IMR-90 (cell line): ENCODE measurements around the gene HS6ST3. TPM values are rescaled to one million over a fixed set of nuclear protein-coding genes. Genes with fewer than 3 reads are reported as not detected.

Experiments used
- ATAC-seq: fragments of 200-7000 bp; cut with Tn5 transposase; 2 replicates; pipeline ENCODE4 v1.9.1; 2020; ENCODE audit warnings: low read depth, mild to moderate bottlenecking, moderate library complexity
- BruUV-seq: library from RNA; stranded (reverse); fragments of 400-500 nt; replicated peaks from 2 replicates; lab custom pipeline; 2021; lab: Mats Ljungman, UMichigan
- CTCF ChIA-PET: fragments of 300-600 bp; formaldehyde crosslinking; extraction: SDS; loops from one replicate; lab custom pipeline; 2021; ENCODE audit warnings: antibody characterized with exemption; lab: Yijun Ruan, JAX
- POLR2A ChIA-PET: fragments of 300-600 bp; sonication (Branson Sonifier 250); formaldehyde crosslinking; loops from one replicate; lab custom pipeline; 2022; ENCODE audit warnings: antibody characterized with exemption; ENCODE audit not compliant: unreplicated experiment; lab: Charles Lee
- DNase-seq: peaks from one replicate; pipeline ENCODE4 v3.0.0; 2013
- H2AFZ ChIP-seq: replicated peaks from 2 replicates; pipeline ENCODE3; 2013; ENCODE audit warnings: low read length, mild to moderate bottlenecking; ENCODE audit not compliant: poor library complexity
- H2AK5ac ChIP-seq: 2 replicates; pipeline ENCODE4 v1.6.1; 2013; ENCODE audit warnings: low read depth, low read length, inconsistent platforms
- H2AK9ac ChIP-seq: replicated peaks from 2 replicates; pipeline ENCODE3; 2013; ENCODE audit warnings: mild to moderate bottlenecking, low read depth, low read length, moderate library complexity; ENCODE audit not compliant: poor library complexity
- H2BK120ac ChIP-seq: 2 replicates; pipeline ENCODE4 v1.6.1; 2013; ENCODE audit warnings: low read depth, low read length, inconsistent platforms
- H2BK15ac ChIP-seq: 3 replicates; pipeline ENCODE4 v1.6.1; 2013; ENCODE audit warnings: low read depth, low read length, inconsistent platforms
- H2BK20ac ChIP-seq: 2 replicates; pipeline ENCODE4 v1.6.1; 2013; ENCODE audit warnings: low read depth, mild to moderate bottlenecking, inconsistent platforms, low read length, moderate library complexity
- H2BK5ac ChIP-seq: 2 replicates; pipeline ENCODE4 v1.6.1; 2013; ENCODE audit warnings: mild to moderate bottlenecking, low read depth, low read length, inconsistent platforms; ENCODE audit not compliant: poor library complexity, severe bottlenecking
- H3K14ac ChIP-seq: replicated peaks from 2 replicates; pipeline ENCODE4 v1.6.1; 2013; ENCODE audit warnings: low read depth, low read length, inconsistent platforms
- H3K18ac ChIP-seq: 2 replicates; pipeline ENCODE4 v1.6.1; 2013; ENCODE audit warnings: low read depth, low read length, control low read depth
- H3K23ac ChIP-seq: 2 replicates; pipeline ENCODE4 v1.6.1; 2013; ENCODE audit warnings: low read depth, low read length, inconsistent platforms
- H3K27ac ChIP-seq: 2 replicates; pipeline ENCODE4 v1.5.1; 2013; ENCODE audit warnings: mild to moderate bottlenecking, control low read depth, low read length; ENCODE audit not compliant: insufficient read depth
- H3K27me3 ChIP-seq: 2 replicates; pipeline ENCODE4 v1.6.1; 2013; ENCODE audit warnings: low read length; ENCODE audit not compliant: control insufficient read depth, insufficient read depth
- H3K36me3 ChIP-seq: 2 replicates; pipeline ENCODE4 v1.6.1; 2013; ENCODE audit warnings: low read length, mixed read lengths; ENCODE audit not compliant: control insufficient read depth, insufficient read depth
- H3K4ac ChIP-seq: 2 replicates; pipeline ENCODE4 v1.6.1; 2013; ENCODE audit warnings: low read depth, low read length, inconsistent platforms
- H3K4me1 ChIP-seq: 2 replicates; pipeline ENCODE4 v1.6.1; 2013; ENCODE audit warnings: low read length, mixed read lengths; ENCODE audit not compliant: control insufficient read depth, insufficient read depth
- H3K4me2 ChIP-seq: 2 replicates; pipeline ENCODE4 v1.6.1; 2013; ENCODE audit warnings: low read depth, mild to moderate bottlenecking, control low read depth, low read length, moderate library complexity
- H3K4me3 ChIP-seq: 2 replicates; pipeline ENCODE4 v1.5.1; 2013; ENCODE audit warnings: low read depth, mild to moderate bottlenecking, control low read depth, low read length, moderate library complexity; ENCODE audit not compliant: insufficient read depth
- H3K56ac ChIP-seq: 2 replicates; pipeline ENCODE4 v1.6.1; 2013; ENCODE audit warnings: low read length, inconsistent platforms; ENCODE audit not compliant: insufficient read depth; ENCODE audit errors: extremely low read depth
- H3K79me1 ChIP-seq, 2 experiments: 2 replicates each; pipeline ENCODE4 v1.6.1; 2013; ENCODE audit warnings: low read length in 2 of 2, inconsistent platforms in 1 of 2, low read depth in 1 of 2
- H3K9ac ChIP-seq: 2 replicates; pipeline ENCODE4 v1.6.1; 2013; ENCODE audit warnings: low read depth, low read length, control low read depth
- H3K9me1 ChIP-seq: 2 replicates; pipeline ENCODE4 v1.6.1; 2013; ENCODE audit warnings: low read length, inconsistent platforms; ENCODE audit not compliant: insufficient read depth
- H3K9me3 ChIP-seq: 2 replicates; pipeline ENCODE4 v1.6.1; 2013; ENCODE audit warnings: low read length; ENCODE audit not compliant: control insufficient read depth, insufficient read depth
- H4K20me1 ChIP-seq: 2 replicates; pipeline ENCODE4 v1.6.1; 2013; ENCODE audit warnings: low read length, inconsistent platforms; ENCODE audit not compliant: insufficient read depth
- H4K5ac ChIP-seq: 2 replicates; pipeline ENCODE4 v1.6.1; 2013; ENCODE audit warnings: mild to moderate bottlenecking, low read depth, low read length, control low read depth
- H4K8ac ChIP-seq, 2 experiments: 2 replicates each; pipeline ENCODE4 v1.6.1; 2013; ENCODE audit warnings: low read depth in 2 of 2, low read length in 2 of 2, control low read depth in 1 of 2, inconsistent platforms in 1 of 2
- H4K91ac ChIP-seq: 2 replicates; pipeline ENCODE4 v1.6.1; 2013; ENCODE audit warnings: low read depth, low read length, inconsistent platforms; ENCODE audit not compliant: insufficient read depth
- BHLHE40 ChIP-seq: fragments of 150-350 bp; IDR thresholded peaks from 2 replicates; pipeline ENCODE4 v1.6.1; 2016; ENCODE audit warnings: mild to moderate bottlenecking, low read depth, low read length
- CEBPB ChIP-seq: IDR thresholded peaks from 2 replicates; pipeline ENCODE4 v1.6.1; 2012; ENCODE audit warnings: low read depth, low read length, improper control_type of control experiment
- CHD1 ChIP-seq: IDR thresholded peaks from 2 replicates; pipeline ENCODE4 v1.6.1; 2012; ENCODE audit warnings: low read depth, low read length, improper control_type of control experiment
- FOS ChIP-seq: fragments of 150-350 bp; IDR thresholded peaks from 2 replicates; pipeline ENCODE4 v1.6.1; 2016; ENCODE audit warnings: low read depth, low read length
- MAFK ChIP-seq: IDR thresholded peaks from 2 replicates; pipeline ENCODE4 v1.6.1; 2012; ENCODE audit warnings: low read depth, low read length, improper control_type of control experiment
- MAZ ChIP-seq: IDR thresholded peaks from 2 replicates; pipeline ENCODE4 v1.6.1; 2012; ENCODE audit warnings: low read depth, mild to moderate bottlenecking, low read length, improper control_type of control experiment, moderate library complexity, borderline replicate concordance
- MXI1 ChIP-seq: IDR thresholded peaks from 2 replicates; pipeline ENCODE4 v1.6.1; 2012; ENCODE audit warnings: low read depth, mild to moderate bottlenecking, low read length, moderate library complexity, borderline replicate concordance
- NFE2L2 ChIP-seq: fragments of 150-350 bp; IDR thresholded peaks from 2 replicates; pipeline ENCODE4 v1.6.1; 2016; ENCODE audit warnings: low read depth, mild to moderate bottlenecking, low read length
- POLR2A ChIP-seq: IDR thresholded peaks from 2 replicates; pipeline ENCODE4 v1.6.1; 2012; ENCODE audit warnings: mild to moderate bottlenecking, low read depth, low read length
- RAD21 ChIP-seq: IDR thresholded peaks from 2 replicates; pipeline ENCODE4 v1.6.1; 2012; ENCODE audit warnings: low read length, improper control_type of control experiment
- RCOR1 ChIP-seq: IDR thresholded peaks from 2 replicates; pipeline ENCODE4 v1.6.1; 2012; ENCODE audit warnings: mild to moderate bottlenecking, low read length, improper control_type of control experiment; ENCODE audit not compliant: insufficient replicate concordance
- RFX5 ChIP-seq: IDR thresholded peaks from 2 replicates; pipeline ENCODE4 v1.8.0; 2012; ENCODE audit warnings: low read depth, mild to moderate bottlenecking, low read length, moderate library complexity
- SMC3 ChIP-seq: fragments of 150-350 bp; IDR thresholded peaks from 2 replicates; pipeline ENCODE4 v1.6.1; 2016; ENCODE audit warnings: low read depth, mild to moderate bottlenecking, antibody characterized with exemption, low read length, moderate library complexity
- WGBS, 2 experiments: methylation state at CpG; one replicate each; pipeline versions ENCODE4 v1.1.5 to v1.1.7; 2013; ENCODE audit warnings: missing lambda C conversion rate in 2 of 2; ENCODE audit not compliant: insufficient read length in 1 of 2; ENCODE audit errors: extremely low coverage in 2 of 2; 5-methylcytosine and 5-hydroxymethylcytosine counted together
- dilution Hi-C: fragments of 300-500 bp; cut with HindIII; formaldehyde crosslinking; loops from one replicate; pipeline ENCODE4 v1.14.3; 2018; ENCODE audit warnings: low sequenced_read_pairs; ENCODE audit not compliant: unreplicated experiment
- in situ Hi-C: fragments of 300-500 bp; cut with MboI; formaldehyde crosslinking; loops from 3 replicates; pipeline ENCODE4 v1.14.3; 2019; ENCODE audit warnings: low sequenced_read_pairs, inconsistent platforms, mixed read lengths
- intact Hi-C: fragments of 100-400 bp; cut with micrococcal nuclease; formaldehyde crosslinking; loops from 2 replicates; pipeline ENCODE4 v1.10.0; 2022
- polyA plus RNA-seq, 3 experiments: library from polyadenylated mRNA; depleted of rRNA; stranded (reverse); fragments of >200 nt; gene quantifications; 2 replicates each; pipeline ENCODE4 v1.2.3, GENCODE V29; 2012; ENCODE audit warnings: low replicate concordance in 1 of 3
- total RNA-seq: library from RNA; depleted of rRNA; stranded (reverse); fragments of >200 nt; gene quantifications from 2 replicates; pipeline ENCODE4 v1.2.3, GENCODE V29; 2012
- TF ChIP-seq, protein P1 (sequence below): fragments of 150-350 bp; IDR thresholded peaks from 2 replicates; pipeline ENCODE4 v1.6.1; 2017; ENCODE audit warnings: mild to moderate bottlenecking, antibody characterized with exemption, low read length, low read depth
- TF ChIP-seq, protein P2 (sequence below): conservative IDR thresholded peaks from 2 replicates; pipeline ENCODE4 v1.5.1; 2012; ENCODE audit warnings: mild to moderate bottlenecking, low read depth, low read length, improper control_type of control experiment
- TF ChIP-seq, protein P3 (sequence below): fragments of 150-350 bp; IDR thresholded peaks from 2 replicates; pipeline ENCODE4 v1.6.1; 2016; ENCODE audit warnings: low read depth, mild to moderate bottlenecking, low read length, moderate library complexity, borderline replicate concordance

Gene HS6ST3
- total and polyA plus RNA-seq, 2 of the 4 experiments (the other 2 are of a cell fraction) = not detected

DNA sequence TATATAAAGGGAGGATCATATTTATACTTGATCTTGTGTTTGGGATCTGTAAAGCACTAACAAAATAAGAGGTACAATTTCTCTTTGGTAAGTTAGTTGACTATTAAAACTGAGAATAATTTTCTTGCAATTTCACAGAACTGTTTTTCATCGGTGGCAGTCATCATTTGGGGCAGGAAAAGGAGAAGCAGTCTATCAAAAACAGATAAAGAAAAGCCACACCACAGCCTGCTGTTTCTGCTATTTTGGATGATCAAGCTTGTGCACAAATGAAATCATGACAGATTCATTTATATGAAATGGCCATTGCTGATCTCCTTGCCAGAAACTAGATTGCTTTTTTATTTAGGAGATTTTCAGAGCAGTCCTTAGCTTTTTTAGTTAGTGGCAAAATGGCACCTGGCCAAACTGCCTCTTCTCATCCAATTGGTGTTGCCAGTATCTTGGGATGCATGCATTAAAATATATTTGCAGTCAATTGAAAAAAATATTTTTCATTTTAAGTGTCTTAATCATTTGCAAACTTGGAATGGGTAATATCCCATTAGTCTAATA lies 326.0 kb downstream of the HS6ST3 start:
- intact Hi-C loops = no loop called here
- no peak for DNase-seq
- Histone ChIP-seq H3K36me3 (no peaks in the 10 kb centered on the region), H3K4me3 (no peak overlapping the region), H3K27ac (no peak overlapping the region), H3K79me1 (no peaks in the 10 kb centered on the region), H4K20me1 (no peaks in the 10 kb centered on the region), H3K9me1 (no peaks in the 10 kb centered on the region), H4K5ac (no peak overlapping the region), H2AK5ac (no peak overlapping the region), H4K8ac (no peak overlapping the region), H2BK120ac (no peak overlapping the region), H3K27me3 (no peaks in the 10 kb centered on the region), H3K14ac (no peak overlapping the region), H3K4me1 (no peaks in the 10 kb centered on the region), H4K91ac (no peak overlapping the region), H2AK9ac (no peak overlapping the region), H2BK15ac (no peak overlapping the region), H3K23ac (no peak overlapping the region), H3K4ac (no peak overlapping the region), H2BK20ac (no peak overlapping the region), H2AFZ (no peak overlapping the region), H3K4me2 (no peak overlapping the region), H3K56ac (no peak overlapping the region), H3K9me3 (peaks cover 5% of the 10 kb centered on the region; the same call in 1 of the 2 replicates), H3K9ac (no peak overlapping the region), H3K18ac (no peak overlapping the region), H2BK5ac (no peak overlapping the region)
- in situ Hi-C loops = no loop called here
- WGBS, 2 experiments = no CpG with 5 or more reads among the region's 1 CpG
- POLR2A ChIA-PET = no interaction called here
- TF ChIP-seq RFX5 (no peak), POLR2A (no peak), MXI1 (no peak), FOS (no peak), MAZ (no peak), SMC3 (no peak), MAFK (no peak), CHD1 (no peak), BHLHE40 (no peak), NFE2L2 (no peak), CEBPB (no peak), RAD21 (no peak), RCOR1 (no peak)
- TF ChIP-seq, protein P1, sequence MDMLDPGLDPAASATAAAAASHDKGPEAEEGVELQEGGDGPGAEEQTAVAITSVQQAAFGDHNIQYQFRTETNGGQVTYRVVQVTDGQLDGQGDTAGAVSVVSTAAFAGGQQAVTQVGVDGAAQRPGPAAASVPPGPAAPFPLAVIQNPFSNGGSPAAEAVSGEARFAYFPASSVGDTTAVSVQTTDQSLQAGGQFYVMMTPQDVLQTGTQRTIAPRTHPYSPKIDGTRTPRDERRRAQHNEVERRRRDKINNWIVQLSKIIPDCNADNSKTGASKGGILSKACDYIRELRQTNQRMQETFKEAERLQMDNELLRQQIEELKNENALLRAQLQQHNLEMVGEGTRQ = no peak
- TF ChIP-seq, protein P2, sequence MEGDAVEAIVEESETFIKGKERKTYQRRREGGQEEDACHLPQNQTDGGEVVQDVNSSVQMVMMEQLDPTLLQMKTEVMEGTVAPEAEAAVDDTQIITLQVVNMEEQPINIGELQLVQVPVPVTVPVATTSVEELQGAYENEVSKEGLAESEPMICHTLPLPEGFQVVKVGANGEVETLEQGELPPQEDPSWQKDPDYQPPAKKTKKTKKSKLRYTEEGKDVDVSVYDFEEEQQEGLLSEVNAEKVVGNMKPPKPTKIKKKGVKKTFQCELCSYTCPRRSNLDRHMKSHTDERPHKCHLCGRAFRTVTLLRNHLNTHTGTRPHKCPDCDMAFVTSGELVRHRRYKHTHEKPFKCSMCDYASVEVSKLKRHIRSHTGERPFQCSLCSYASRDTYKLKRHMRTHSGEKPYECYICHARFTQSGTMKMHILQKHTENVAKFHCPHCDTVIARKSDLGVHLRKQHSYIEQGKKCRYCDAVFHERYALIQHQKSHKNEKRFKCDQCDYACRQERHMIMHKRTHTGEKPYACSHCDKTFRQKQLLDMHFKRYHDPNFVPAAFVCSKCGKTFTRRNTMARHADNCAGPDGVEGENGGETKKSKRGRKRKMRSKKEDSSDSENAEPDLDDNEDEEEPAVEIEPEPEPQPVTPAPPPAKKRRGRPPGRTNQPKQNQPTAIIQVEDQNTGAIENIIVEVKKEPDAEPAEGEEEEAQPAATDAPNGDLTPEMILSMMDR = no peak
- TF ChIP-seq, protein P3, sequence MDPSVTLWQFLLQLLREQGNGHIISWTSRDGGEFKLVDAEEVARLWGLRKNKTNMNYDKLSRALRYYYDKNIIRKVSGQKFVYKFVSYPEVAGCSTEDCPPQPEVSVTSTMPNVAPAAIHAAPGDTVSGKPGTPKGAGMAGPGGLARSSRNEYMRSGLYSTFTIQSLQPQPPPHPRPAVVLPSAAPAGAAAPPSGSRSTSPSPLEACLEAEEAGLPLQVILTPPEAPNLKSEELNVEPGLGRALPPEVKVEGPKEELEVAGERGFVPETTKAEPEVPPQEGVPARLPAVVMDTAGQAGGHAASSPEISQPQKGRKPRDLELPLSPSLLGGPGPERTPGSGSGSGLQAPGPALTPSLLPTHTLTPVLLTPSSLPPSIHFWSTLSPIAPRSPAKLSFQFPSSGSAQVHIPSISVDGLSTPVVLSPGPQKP = no peak
- dilution Hi-C loops = no loop called here
- no TSS peak for BruUV-seq
- CTCF ChIA-PET = no interaction called here
- no peak for ATAC-seq
